HCT116 (cell line): ENCODE measurements around the gene DPYD. TPM values are rescaled to one million over a fixed set of nuclear protein-coding genes. Genes with fewer than 3 reads are reported as not detected.

ENCODE experiments used
- ATAC-seq: fragments of 200-7000 bp; cut with Tn5 transposase; 2 replicates; pipeline ENCODE4 v1.9.1; 2020; ENCODE audit warnings: mild to moderate bottlenecking, moderate library complexity
- BruUV-seq: library from RNA; stranded (reverse); fragments of 400-500 nt; replicated peaks from 2 replicates; lab custom pipeline; 2021; lab: Mats Ljungman, UMichigan
- CTCF ChIA-PET: fragments of 300-600 bp; sonication (Branson Sonifier 250); formaldehyde crosslinking; loops from one replicate; lab custom pipeline; 2021; ENCODE audit warnings: antibody characterized with exemption; lab: Charles Lee
- POLR2A ChIA-PET: fragments of 300-600, 350-600 bp; sonication (Branson Sonifier 250); formaldehyde crosslinking; loops from one replicate; lab custom pipeline; 2021; ENCODE audit warnings: antibody characterized with exemption; lab: Charles Lee
- RAD21 ChIA-PET, 2 experiments: fragments of 300-600 bp; sonication (Branson Sonifier 250); formaldehyde crosslinking; loops; one replicate each; lab custom pipeline; 2023; ENCODE audit warnings: low total read pairs in 2 of 2; ENCODE audit not compliant: uncharacterized antibody in 2 of 2, unreplicated experiment in 2 of 2, low non-redundant PET in 1 of 2; lab: Charles Lee
- DNase-seq: peaks from one replicate; pipeline ENCODE4 v3.0.0-alpha.2; 2010; ENCODE audit warnings: low read depth, low spot score
- H2AFZ ChIP-seq: fragments of 200-600 bp; shearing (Covaris generic), sonication (generic); 2 replicates; pipeline ENCODE4 v1.6.1; 2017; ENCODE audit warnings: low read depth, mixed run types, mixed read lengths, antibody characterized with exemption, low read length; ENCODE audit not compliant: poor library complexity, severe bottlenecking
- H3K27ac ChIP-seq: 2 replicates; pipeline ENCODE4 v1.5.1; 2012; ENCODE audit warnings: low read depth, low read length
- H3K27me3 ChIP-seq: fragments of 200-600 bp; sonication (generic); 2 replicates; pipeline ENCODE4 v1.6.1; 2016; ENCODE audit warnings: mixed run types, low read length, mixed read lengths; ENCODE audit not compliant: insufficient read depth
- H3K36me3 ChIP-seq, 2 experiments: fragments of 200-500 bp in 1 of 2; fragments of 200-600 bp in 1 of 2; sonication (Bioruptor generic) in 1 of 2; sonication (generic) in 1 of 2; 2 replicates each; pipeline versions ENCODE4 v1.5.1 to v1.6.1; 2014 to 2016; ENCODE audit warnings: low read length in 2 of 2, inconsistent platforms in 1 of 2, mixed read lengths in 1 of 2, mixed run types in 1 of 2; ENCODE audit not compliant: insufficient read depth in 2 of 2, control insufficient read depth in 1 of 2
- H3K4me1 ChIP-seq, 2 experiments: fragments of 200-600 bp in 1 of 2; sonication (generic) in 1 of 2; 2 replicates each; pipeline versions ENCODE4 v1.5.1 to v1.6.1; 2012 to 2017; ENCODE audit warnings: low read length in 2 of 2, inconsistent platforms in 1 of 2, mild to moderate bottlenecking in 1 of 2, mixed read lengths in 1 of 2, mixed run types in 1 of 2, moderate library complexity in 1 of 2; ENCODE audit not compliant: insufficient read depth in 2 of 2, control insufficient read depth in 1 of 2
- H3K4me2 ChIP-seq: fragments of 200-600 bp; sonication (generic); 2 replicates; pipeline ENCODE4 v1.6.1; 2017; ENCODE audit warnings: mixed run types, low read length, mixed read lengths
- H3K4me3 ChIP-seq, 2 experiments: fragments of 200-600 bp in 1 of 2; sonication (generic) in 1 of 2; replicated peaks in 1 of 2; 2 replicates each; pipeline ENCODE4 v1.5.1; 2011 to 2016; ENCODE audit warnings: low read length in 2 of 2, control low read depth in 1 of 2, low read depth in 1 of 2, mild to moderate bottlenecking in 1 of 2, mixed read lengths in 1 of 2, mixed run types in 1 of 2
- H3K79me2 ChIP-seq: fragments of 200-600 bp; sonication (generic); 2 replicates; pipeline ENCODE4 v1.6.1; 2017; ENCODE audit warnings: mild to moderate bottlenecking, mixed run types, low read length, moderate library complexity, mixed read lengths; ENCODE audit not compliant: insufficient read depth
- H3K9ac ChIP-seq: fragments of 200-600 bp; sonication (generic); 2 replicates; pipeline ENCODE4 v1.6.1; 2016; ENCODE audit warnings: low read length, mixed read lengths
- H3K9me2 ChIP-seq: fragments of 200-600 bp; sonication (generic), shearing (Covaris generic); 2 replicates; pipeline ENCODE4 v1.6.1; 2017; ENCODE audit warnings: mixed run types, mild to moderate bottlenecking, moderate library complexity; ENCODE audit not compliant: insufficient read depth
- H3K9me3 ChIP-seq, 2 experiments: fragments of 200-500 bp in 1 of 2; fragments of 200-600 bp in 1 of 2; sonication (Bioruptor generic) in 1 of 2; sonication (generic) in 1 of 2; 2 replicates each; pipeline ENCODE4 v1.6.1; 2014 to 2017; ENCODE audit warnings: low read length in 2 of 2, mixed read lengths in 2 of 2, inconsistent platforms in 1 of 2, low read depth in 1 of 2, mild to moderate bottlenecking in 1 of 2, mixed run types in 1 of 2, moderate library complexity in 1 of 2; ENCODE audit not compliant: control insufficient read depth in 1 of 2, insufficient read depth in 1 of 2
- H4K20me1 ChIP-seq: fragments of 200-600 bp; sonication (generic), shearing (Covaris generic); 2 replicates; pipeline ENCODE4 v1.6.1; 2017; ENCODE audit warnings: mixed run types, mild to moderate bottlenecking, moderate library complexity; ENCODE audit not compliant: insufficient read depth
- ATF3 ChIP-seq: IDR thresholded peaks from 2 replicates; pipeline ENCODE4 v1.6.1; 2012
- CBX3 ChIP-seq: IDR thresholded peaks from 2 replicates; pipeline ENCODE4 v1.6.1; 2012; ENCODE audit warnings: low read depth
- CEBPB ChIP-seq: IDR thresholded peaks from 2 replicates; pipeline ENCODE4 v1.6.1; 2012; ENCODE audit warnings: low read depth
- EGR1 ChIP-seq: IDR thresholded peaks from 2 replicates; pipeline ENCODE4 v1.6.1; 2012; ENCODE audit warnings: low read depth
- ELF1 ChIP-seq: IDR thresholded peaks from 2 replicates; pipeline ENCODE4 v1.6.1; 2012; ENCODE audit warnings: low read depth, borderline replicate concordance
- EZH2 ChIP-seq: fragments of 200-600 bp; sonication (generic); IDR thresholded peaks from 2 replicates; pipeline ENCODE4 v1.6.1; 2017; ENCODE audit warnings: antibody characterized with exemption, mixed run types
- EZH2phosphoT487 ChIP-seq: fragments of 200-600 bp; IDR thresholded peaks from 2 replicates; pipeline ENCODE4 v1.6.1; 2018; ENCODE audit warnings: antibody characterized with exemption, borderline replicate concordance
- FOSL1 ChIP-seq: IDR thresholded peaks from 2 replicates; pipeline ENCODE4 v1.6.1; 2012; ENCODE audit warnings: low read depth
- JUND ChIP-seq: IDR thresholded peaks from 2 replicates; pipeline ENCODE4 v1.6.1; 2012
- MAX ChIP-seq: IDR thresholded peaks from 2 replicates; pipeline ENCODE4 v1.6.1; 2012
- POLR2AphosphoS5 ChIP-seq: IDR thresholded peaks from 2 replicates; pipeline ENCODE4 v1.6.1; 2011; ENCODE audit warnings: mild to moderate bottlenecking, low read depth, low read length, moderate library complexity
- RAD21 ChIP-seq: IDR thresholded peaks from 2 replicates; pipeline ENCODE4 v1.6.1; 2012; ENCODE audit warnings: low read depth, mild to moderate bottlenecking
- REST ChIP-seq: IDR thresholded peaks from 2 replicates; pipeline ENCODE4 v1.6.1; 2012; ENCODE audit warnings: low read depth
- SIN3A ChIP-seq: IDR thresholded peaks from 2 replicates; pipeline ENCODE4 v1.6.1; 2012; ENCODE audit warnings: low read depth
- TCF7L2 ChIP-seq: IDR thresholded peaks from 2 replicates; pipeline ENCODE4 v1.7.0; 2011; ENCODE audit warnings: borderline replicate concordance, inconsistent platforms; ENCODE audit not compliant: insufficient read depth, insufficient read length; ENCODE audit errors: extremely low read depth
- ZBTB33 ChIP-seq: IDR thresholded peaks from 2 replicates; pipeline ENCODE4 v1.6.1; 2011; ENCODE audit warnings: mild to moderate bottlenecking, low read length, moderate library complexity; ENCODE audit not compliant: insufficient replicate concordance; ENCODE audit errors: extremely low read depth
- ZFX ChIP-seq: fragments of 450-650 bp; IDR thresholded peaks from 2 replicates; pipeline ENCODE4 v1.6.1; 2017
- intact Hi-C: fragments of 100-400 bp; cut with micrococcal nuclease; formaldehyde crosslinking; loops from 2 replicates; pipeline ENCODE4 v1.10.0; 2022
- total RNA-seq: library from RNA; stranded (reverse); gene quantifications from one replicate; pipeline ENCODE4 v1.2.1, GENCODE V29; 2021; ENCODE audit not compliant: unreplicated experiment
- TF ChIP-seq, protein P1 (sequence below), 3 experiments: fragments of 200-600 bp in 1 of 3; sonication (generic) in 1 of 3; IDR thresholded peaks in 2 of 3; conservative IDR thresholded peaks in 1 of 3; 2 replicates each; pipeline ENCODE4 v1.5.1; 2012 to 2017; ENCODE audit warnings: low read depth in 2 of 3, low read length in 2 of 3, antibody characterized with exemption in 1 of 3, borderline replicate concordance in 1 of 3, control low read depth in 1 of 3, mild to moderate bottlenecking in 1 of 3, mixed read lengths in 1 of 3, mixed run types in 1 of 3, moderate library complexity in 1 of 3; ENCODE audit not compliant: insufficient read depth in 1 of 3

The DPYD gene
- total RNA-seq, 1 experiment from 2014 or later: 1.7 TPM

GRCh38 chr1:97414682-97415312 is 506.0 kb downstream of the DPYD start:
- ATAC-seq (no peak), DNase-seq (no peak)
- Histone ChIP-seq H3K9me2 (no peaks in the 10 kb centered on the region), H4K20me1 (no peaks in the 10 kb centered on the region), H3K4me3 (no peak overlapping the region), H3K27ac (no peak overlapping the region), H3K4me1 (no peaks in the 10 kb centered on the region), H3K4me2 (no peak overlapping the region), H3K36me3 (no peaks in the 10 kb centered on the region), H3K9ac (no peak overlapping the region), H3K9me3 (no peaks in the 10 kb centered on the region), H2AFZ (no peak overlapping the region), H3K79me2 (no peaks in the 10 kb centered on the region), H3K27me3 (no peaks in the 10 kb centered on the region)
- TF ChIP-seq ZFX: no peak
- no peak for TF ChIP-seq EGR1
- TF ChIP-seq REST: no peak
- no peak for TF ChIP-seq SIN3A
- no peak for TF ChIP-seq JUND
- no peak for TF ChIP-seq FOSL1
- TF ChIP-seq, protein P1, sequence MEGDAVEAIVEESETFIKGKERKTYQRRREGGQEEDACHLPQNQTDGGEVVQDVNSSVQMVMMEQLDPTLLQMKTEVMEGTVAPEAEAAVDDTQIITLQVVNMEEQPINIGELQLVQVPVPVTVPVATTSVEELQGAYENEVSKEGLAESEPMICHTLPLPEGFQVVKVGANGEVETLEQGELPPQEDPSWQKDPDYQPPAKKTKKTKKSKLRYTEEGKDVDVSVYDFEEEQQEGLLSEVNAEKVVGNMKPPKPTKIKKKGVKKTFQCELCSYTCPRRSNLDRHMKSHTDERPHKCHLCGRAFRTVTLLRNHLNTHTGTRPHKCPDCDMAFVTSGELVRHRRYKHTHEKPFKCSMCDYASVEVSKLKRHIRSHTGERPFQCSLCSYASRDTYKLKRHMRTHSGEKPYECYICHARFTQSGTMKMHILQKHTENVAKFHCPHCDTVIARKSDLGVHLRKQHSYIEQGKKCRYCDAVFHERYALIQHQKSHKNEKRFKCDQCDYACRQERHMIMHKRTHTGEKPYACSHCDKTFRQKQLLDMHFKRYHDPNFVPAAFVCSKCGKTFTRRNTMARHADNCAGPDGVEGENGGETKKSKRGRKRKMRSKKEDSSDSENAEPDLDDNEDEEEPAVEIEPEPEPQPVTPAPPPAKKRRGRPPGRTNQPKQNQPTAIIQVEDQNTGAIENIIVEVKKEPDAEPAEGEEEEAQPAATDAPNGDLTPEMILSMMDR (IDR thresholded peaks at IDR 0.05 in 2 of 3, conservative IDR thresholded peaks at IDR 0.05 in 1 of 3; ENCODE audit: borderline replicate concordance in 1 of 3, insufficient read depth in 1 of 3, low read depth in 2 of 3, low read length in 2 of 3): no peak
- no peak for TF ChIP-seq ELF1
- TF ChIP-seq CEBPB: no peak
- TF ChIP-seq RAD21: no peak
- TF ChIP-seq POLR2AphosphoS5: no peak
- TF ChIP-seq TCF7L2: no peak
- no peak for TF ChIP-seq ATF3
- no peak for TF ChIP-seq MAX
- TF ChIP-seq ZBTB33: no peak
- TF ChIP-seq EZH2: no peak
- no peak for TF ChIP-seq EZH2phosphoT487
- no peak for TF ChIP-seq CBX3
- intact Hi-C loops: no loop called here
- RAD21 ChIA-PET: no interaction called here
- CTCF ChIA-PET: no interaction called here
- BruUV-seq: no TSS peak
- POLR2A ChIA-PET: no interaction called here
